Esophagus squamous epithelium (tissue), 5 donors: ENCODE results near the gene KRT35. TPM values are rescaled to one million over a fixed set of nuclear protein-coding genes. Genes with fewer than 3 reads are reported as not detected.

Experiments
- DNase-seq: peaks from one replicate; lab custom pipeline; 2025; lab: John Stamatoyannopoulos, UW
- H3K27ac ChIP-seq, 4 donors: fragments of 200-600 bp; sonication (generic); one replicate each; pipeline ENCODE4 v1.5.1; 2016 to 2019; ENCODE audit warnings: mild to moderate bottlenecking in 1 of 4
- H3K27me3 ChIP-seq, 4 donors: fragments of 200-600 bp; sonication (generic); 1 replicate in 3 of 4; 2 replicates in 1 of 4; pipeline versions ENCODE4 v1.5.1 to v1.6.0; 2017 to 2021; ENCODE audit warnings: antibody characterized with exemption in 1 of 4
- H3K36me3 ChIP-seq, 3 donors: fragments of 200-600 bp; sonication (generic); one replicate each; pipeline ENCODE4 v1.5.1; 2016 to 2019
- H3K4me1 ChIP-seq, 3 donors: fragments of 200-600 bp; sonication (generic); one replicate each; pipeline ENCODE4 v1.5.1; 2017 to 2019
- H3K4me3 ChIP-seq, 4 donors: fragments of 200-600 bp; sonication (generic); 1 replicate in 3 of 4; 2 replicates in 1 of 4; pipeline ENCODE4 v1.5.1; 2016 to 2019; ENCODE audit warnings: mild to moderate bottlenecking in 2 of 4, moderate library complexity in 1 of 4
- H3K9me3 ChIP-seq, 3 donors: fragments of 200-600 bp; sonication (generic); one replicate each; pipeline ENCODE4 v1.5.1; 2016 to 2019
- CTCF ChIP-seq, 6 experiments: fragments of 450-650 bp in 4 of 6; fragments of 200-600 bp in 2 of 6; sonication (generic) in 2 of 6; IDR thresholded peaks; one replicate each; pipeline ENCODE4 v1.5.1; 2016 to 2019; ENCODE audit warnings: antibody characterized with exemption in 6 of 6, mild to moderate bottlenecking in 4 of 6, moderate library complexity in 4 of 6
- POLR2A ChIP-seq, 4 donors: fragments of 450-650 bp; IDR thresholded peaks; one replicate each; pipeline ENCODE4 v1.6.1; 2017; ENCODE audit warnings: antibody characterized with exemption in 4 of 4, mild to moderate bottlenecking in 4 of 4, moderate library complexity in 3 of 4
- WGBS, 2 donors: methylation state at CpG; one replicate each; pipeline ENCODE4 v1.1.5; 2018; 5-methylcytosine and 5-hydroxymethylcytosine counted together
- intact Hi-C: fragments of 100-400 bp; cut with DNase I; formaldehyde crosslinking; loops from one replicate; pipeline ENCODE4 v1.15.0; 2022
- total RNA-seq, 4 donors: library from RNA; depleted of rRNA; stranded (reverse); fragments of >200 nt; gene quantifications; one replicate each; pipeline ENCODE4 v1.1.0, GENCODE V29; 2016
- donor health status: DM: yes; HTN: yes; CAD: no.

KRT35 gene
- total RNA-seq, 4 donors from 2014 or later = not detected

GRCh38 chr17:41468346-41468745 lies 12.6 kb downstream of the KRT35 start:
- Histone ChIP-seq H3K9me3 (no peaks in the 10 kb centered on the region), H3K27ac (no peak overlapping the region), H3K27me3 (no peaks in the 10 kb centered on the region), H3K36me3 (no peaks in the 10 kb centered on the region), H3K4me3 (no peak overlapping the region), H3K4me1 (peaks cover 13 to 49% (median 29%) of the 10 kb centered on the region in 3 donors)
- DNase-seq = no peak
- intact Hi-C loops = no loop called here
- TF ChIP-seq CTCF (IDR thresholded peaks at IDR 0.05) = no peak
- no peak for TF ChIP-seq POLR2A (IDR thresholded peaks at IDR 0.05)

GRCh38 chr17:41467561-41467960 lies 13.4 kb downstream of the KRT35 start:
- H3K4me1 ChIP-seq = peaks cover 13 to 56% (median 29%) of the 10 kb centered on the region in 3 donors
- 21 to 45% methylated on average over 2 to 3 of the region's 4 CpGs for WGBS, 2 donors
- no peaks in the 10 kb centered on the region for H3K27me3 ChIP-seq
- H3K36me3 ChIP-seq = no peaks in the 10 kb centered on the region
- H3K9me3 ChIP-seq = no peaks in the 10 kb centered on the region
- intact Hi-C loops = no loop called here
- H3K4me3 ChIP-seq = no peak overlapping the region
- no peak for DNase-seq
- H3K27ac ChIP-seq = peak overlapping the region in 3 of 4 donors; percentile 12 to 50 (median 49)
- TF ChIP-seq CTCF (IDR thresholded peaks at IDR 0.05) (no peak), POLR2A (IDR thresholded peaks at IDR 0.05) (no peak)

GRCh38 chr17:41466988-41467387 lies 14.0 kb downstream of the KRT35 start, which contains the start of gene KRT32:
TSS of gene KRT32 (minus strand) at chr17:41467386. CDS start at chr17:41467325, 61 bp downstream.
- H3K4me1 ChIP-seq = peaks cover 13 to 59% (median 29%) of the 10 kb centered on the region in 3 donors
- no peaks in the 10 kb centered on the region for H3K9me3 ChIP-seq
- TF ChIP-seq POLR2A (IDR thresholded peaks at IDR 0.05) (no peak), CTCF (IDR thresholded peaks at IDR 0.05) (no peak)
- WGBS, 2 donors = 62 to 77% methylated on average over 3 to 11 of the region's 14 CpGs
- peak within 1 kb of the TSS in 3 of 4 donors; percentile 12 to 50 (median 49) for H3K27ac ChIP-seq
- no peaks in the 10 kb centered on the region for H3K36me3 ChIP-seq
- no peak for DNase-seq
- no peaks in the 10 kb centered on the region for H3K27me3 ChIP-seq
- H3K4me3 ChIP-seq = no peak within 1 kb of the TSS
- intact Hi-C loops = no loop called here

- intact Hi-C loops = no loop called here
- no peaks in the 10 kb centered on the region for H3K27me3 ChIP-seq
- 11 to 56% methylated on average over 2 to 3 of the region's 6 CpGs for WGBS, 2 donors
- no peaks in the 10 kb centered on the region for H3K9me3 ChIP-seq
- no peaks in the 10 kb centered on the region for H3K36me3 ChIP-seq
- TF ChIP-seq CTCF (IDR thresholded peaks at IDR 0.05) (no peak), POLR2A (IDR thresholded peaks at IDR 0.05) (no peak)
- no peak overlapping the region for H3K4me3 ChIP-seq
- peaks cover 13 to 67% (median 29%) of the 10 kb centered on the region in 3 donors for H3K4me1 ChIP-seq
- H3K27ac ChIP-seq = peak overlapping the region in 3 of 4 donors; percentile 17 to 71 (median 64)
- DNase-seq = no peak
Measured at GRCh38 chr17:41464682-41465081, 16.3 kb downstream of the KRT35 start.

GRCh38 chr17:41464173-41464572 lies 16.8 kb downstream of the KRT35 start:
- Histone ChIP-seq H3K27ac (peak overlapping the region in 3 of 4 donors; percentile 17 to 64 (median 60)), H3K4me3 (no peak overlapping the region), H3K27me3 (no peaks in the 10 kb centered on the region), H3K4me1 (peaks cover 15 to 72% (median 29%) of the 10 kb centered on the region in 3 donors), H3K36me3 (no peaks in the 10 kb centered on the region), H3K9me3 (no peaks in the 10 kb centered on the region)
- TF ChIP-seq POLR2A (IDR thresholded peaks at IDR 0.05) (no peak), CTCF (IDR thresholded peaks at IDR 0.05) (no peak)
- intact Hi-C loops = no loop called here
- WGBS, 2 donors = 83% methylated on average over 9 of the region's 11 CpGs; no CpG with 5 or more reads in 1 of the 2 donors
- DNase-seq = no peak
